GM12891 (cell line): ENCODE measurements around the gene MED23.

Experiments
- POLR2AphosphoS5 ChIP-seq: IDR thresholded peaks from 2 replicates; pipeline ENCODE4 v1.6.1; 2011; ENCODE audit warnings: low read depth, low read length, control low read depth
- TAF1 ChIP-seq: IDR thresholded peaks from 2 replicates; pipeline ENCODE4 v1.6.1; 2011; ENCODE audit warnings: low read depth, low read length, control low read depth

DNA sequence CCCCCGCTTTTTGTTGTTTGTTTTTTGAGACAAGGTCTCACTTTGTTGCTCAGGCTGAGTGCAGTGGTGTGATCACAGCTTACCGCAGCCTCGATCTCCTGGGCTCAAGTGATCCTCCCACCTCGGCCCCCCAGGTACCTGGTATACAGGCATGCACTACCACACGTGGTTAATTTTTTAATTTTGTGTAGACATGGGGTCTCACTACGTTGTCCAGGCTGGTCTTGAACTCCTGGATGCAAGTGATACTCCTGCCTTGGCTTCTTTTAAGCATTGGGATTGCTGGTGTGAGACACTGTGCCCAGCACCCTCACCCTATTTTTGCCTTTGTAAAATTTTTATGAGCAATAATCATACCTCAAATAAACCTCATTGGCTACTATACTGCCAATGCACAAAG, 14.5 kb upstream of the MED23 start:
- no peak for TF ChIP-seq TAF1
- TF ChIP-seq POLR2AphosphoS5 = no peak
